ENCODE results near the gene MED10.
A peak's percentile ranks its signal among the peaks of the same experiment; 100 is the strongest.

MED10 gene

DNA sequence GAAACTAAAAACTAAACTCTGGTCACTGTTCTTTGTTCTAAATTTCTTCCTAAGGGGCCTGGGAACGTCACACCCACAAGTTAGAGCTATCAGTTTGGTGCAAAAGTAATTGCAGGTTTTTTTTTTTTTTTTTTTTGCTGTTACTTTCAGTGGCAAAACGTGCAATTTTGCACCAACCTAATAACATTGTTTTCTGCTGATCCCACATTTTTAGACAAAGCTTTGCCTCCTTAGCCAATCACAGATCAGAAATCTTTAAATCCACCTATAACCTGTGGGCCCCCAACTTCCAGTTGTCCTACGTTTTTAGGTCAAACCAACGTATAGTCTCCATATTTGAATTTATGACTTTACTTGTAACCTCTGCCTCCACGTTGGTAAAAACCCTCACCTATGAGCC is 11.1 kb upstream of the MED10 start:
- H4K5ac ChIP-seq (ENCODE audit: low read length), result no peak overlapping the region
- no peak for DNase-seq
- no peak overlapping the region for H3K4ac ChIP-seq (ENCODE audit: low read depth, low read length)
- no peak overlapping the region for H2BK5ac ChIP-seq (ENCODE audit: low read length)
- no peaks in the 10 kb centered on the region for H3K79me2 ChIP-seq (ENCODE audit: control insufficient read depth, insufficient read depth, low read length)
- H3K9ac ChIP-seq (ENCODE audit: low read length), result no peak overlapping the region
- H4K8ac ChIP-seq (ENCODE audit: low read depth, low read length), result no peak overlapping the region
- H3K4me2 ChIP-seq (ENCODE audit: low read length), result no peak overlapping the region
- H3K27me3 ChIP-seq (ENCODE audit: insufficient read depth, low read length, poor library complexity), result no peaks in the 10 kb centered on the region
- no peak overlapping the region for H2BK120ac ChIP-seq (ENCODE audit: low read depth, low read length)
- no peak overlapping the region for H3K27ac ChIP-seq (ENCODE audit: low read depth, low read length)
- no peaks in the 10 kb centered on the region for H3K4me1 ChIP-seq (ENCODE audit: control insufficient read depth, low read depth, low read length)
- no peak overlapping the region for H2BK15ac ChIP-seq (replicated peaks; ENCODE audit: low read depth)
- no peaks in the 10 kb centered on the region for H3K79me1 ChIP-seq (ENCODE audit: low read length)
- no peaks in the 10 kb centered on the region for H3K36me3 ChIP-seq (ENCODE audit: control insufficient read depth, insufficient read depth, low read length)
- no peak overlapping the region for H3K56ac ChIP-seq (ENCODE audit: low read length)
- no peak overlapping the region for H3K23ac ChIP-seq (ENCODE audit: low read length)
- H3K4me3 ChIP-seq (ENCODE audit: low read length), result no peak overlapping the region
- no peak overlapping the region for H3K18ac ChIP-seq (ENCODE audit: low read length)
- no peak overlapping the region for H2AK5ac ChIP-seq (ENCODE audit: low read length)
- no CpG with 5 or more reads among the region's 5 CpGs for WGBS (ENCODE audit: extremely low coverage, insufficient coverage, low lambda C conversion rate)

- no peak overlapping the region for H3K9ac ChIP-seq (ENCODE audit: low read length)
- no peaks in the 10 kb centered on the region for H3K79me2 ChIP-seq (ENCODE audit: control insufficient read depth, insufficient read depth, low read length)
- H3K79me1 ChIP-seq (ENCODE audit: low read length), result no peaks in the 10 kb centered on the region
- H3K4me3 ChIP-seq (ENCODE audit: low read length), result no peak overlapping the region
- no peak overlapping the region for H4K5ac ChIP-seq (ENCODE audit: low read length)
- H3K4me1 ChIP-seq (ENCODE audit: control insufficient read depth, low read depth, low read length), result peaks cover 2% of the 10 kb centered on the region
- H3K18ac ChIP-seq (ENCODE audit: low read length), result no peak overlapping the region
- DNase-seq, result no peak
- H2AK5ac ChIP-seq (ENCODE audit: low read length), result no peak overlapping the region
- H2BK5ac ChIP-seq (ENCODE audit: low read length), result no peak overlapping the region
- no peak overlapping the region for H2BK15ac ChIP-seq (replicated peaks; ENCODE audit: low read depth)
- H3K36me3 ChIP-seq (ENCODE audit: control insufficient read depth, insufficient read depth, low read length), result no peaks in the 10 kb centered on the region
- H3K27ac ChIP-seq (ENCODE audit: low read depth, low read length), result no peak overlapping the region
- H3K4me2 ChIP-seq (ENCODE audit: low read length), result no peak overlapping the region
- no peak overlapping the region for H2BK120ac ChIP-seq (ENCODE audit: low read depth, low read length)
- H3K4ac ChIP-seq (ENCODE audit: low read depth, low read length), result no peak overlapping the region
- no peak overlapping the region for H3K56ac ChIP-seq (ENCODE audit: low read length)
- H3K23ac ChIP-seq (ENCODE audit: low read length), result no peak overlapping the region
- no peaks in the 10 kb centered on the region for H3K27me3 ChIP-seq (ENCODE audit: insufficient read depth, low read length, poor library complexity)
- no peak overlapping the region for H4K8ac ChIP-seq (ENCODE audit: low read depth, low read length)
Observed at GRCh38 chr5:6387970-6388369, 9.6 kb upstream of the MED10 start.

GRCh38 chr5:6386271-6386670 is 7.9 kb upstream of the MED10 start:
- no peak overlapping the region for H3K4me3 ChIP-seq (ENCODE audit: low read length)
- no peak overlapping the region for H3K4me2 ChIP-seq (ENCODE audit: low read length)
- H3K4me1 ChIP-seq (ENCODE audit: control insufficient read depth, low read depth, low read length), result peaks cover 2% of the 10 kb centered on the region
- no peak overlapping the region for H3K56ac ChIP-seq (ENCODE audit: low read length)
- H3K27ac ChIP-seq (ENCODE audit: low read depth, low read length), result no peak overlapping the region
- no peak overlapping the region for H2BK120ac ChIP-seq (ENCODE audit: low read depth, low read length)
- no peaks in the 10 kb centered on the region for H3K79me2 ChIP-seq (ENCODE audit: control insufficient read depth, insufficient read depth, low read length)
- H4K5ac ChIP-seq (ENCODE audit: low read length), result no peak overlapping the region
- no peak overlapping the region for H3K23ac ChIP-seq (ENCODE audit: low read length)
- no peak overlapping the region for H2BK15ac ChIP-seq (replicated peaks; ENCODE audit: low read depth)
- H2AK5ac ChIP-seq (ENCODE audit: low read length), result no peak overlapping the region
- no CpG with 5 or more reads among the region's 1 CpG for WGBS (ENCODE audit: extremely low coverage, insufficient coverage, low lambda C conversion rate)
- no peak overlapping the region for H4K8ac ChIP-seq (ENCODE audit: low read depth, low read length)
- H2BK5ac ChIP-seq (ENCODE audit: low read length), result no peak overlapping the region
- H3K79me1 ChIP-seq (ENCODE audit: low read length), result no peaks in the 10 kb centered on the region
- no peaks in the 10 kb centered on the region for H3K27me3 ChIP-seq (ENCODE audit: insufficient read depth, low read length, poor library complexity)
- H3K36me3 ChIP-seq (ENCODE audit: control insufficient read depth, insufficient read depth, low read length), result no peaks in the 10 kb centered on the region
- no peak for DNase-seq
- H3K4ac ChIP-seq (ENCODE audit: low read depth, low read length), result no peak overlapping the region
- no peak overlapping the region for H3K9ac ChIP-seq (ENCODE audit: low read length)
- H3K18ac ChIP-seq (ENCODE audit: low read length), result no peak overlapping the region

- Histone ChIP-seq H4K5ac (ENCODE audit: low read length) (no peak overlapping the region), H3K56ac (ENCODE audit: low read length) (no peak overlapping the region), H3K27me3 (ENCODE audit: insufficient read depth, low read length, poor library complexity) (no peaks in the 10 kb centered on the region), H3K18ac (ENCODE audit: low read length) (no peak overlapping the region), H3K4me3 (ENCODE audit: low read length) (no peak overlapping the region), H3K79me2 (ENCODE audit: control insufficient read depth, insufficient read depth, low read length) (no peaks in the 10 kb centered on the region), H2AK5ac (ENCODE audit: low read length) (no peak overlapping the region), H3K27ac (ENCODE audit: low read depth, low read length) (no peak overlapping the region), H3K4me2 (ENCODE audit: low read length) (no peak overlapping the region), H2BK120ac (ENCODE audit: low read depth, low read length) (no peak overlapping the region), H2BK15ac (replicated peaks; ENCODE audit: low read depth) (no peak overlapping the region), H3K4ac (ENCODE audit: low read depth, low read length) (no peak overlapping the region), H3K23ac (ENCODE audit: low read length) (no peak overlapping the region), H3K9ac (ENCODE audit: low read length) (no peak overlapping the region), H3K36me3 (ENCODE audit: control insufficient read depth, insufficient read depth, low read length) (no peaks in the 10 kb centered on the region), H4K8ac (ENCODE audit: low read depth, low read length) (no peak overlapping the region), H2BK5ac (ENCODE audit: low read length) (no peak overlapping the region), H3K4me1 (ENCODE audit: control insufficient read depth, low read depth, low read length) (peaks cover 2% of the 10 kb centered on the region), H3K79me1 (ENCODE audit: low read length) (no peaks in the 10 kb centered on the region)
- WGBS (ENCODE audit: extremely low coverage, insufficient coverage, low lambda C conversion rate), result no CpG with 5 or more reads among the region's 9 CpGs
- DNase-seq, result no peak
Observed at GRCh38 chr5:6384856-6385255, 6.5 kb upstream of the MED10 start.

DNA sequence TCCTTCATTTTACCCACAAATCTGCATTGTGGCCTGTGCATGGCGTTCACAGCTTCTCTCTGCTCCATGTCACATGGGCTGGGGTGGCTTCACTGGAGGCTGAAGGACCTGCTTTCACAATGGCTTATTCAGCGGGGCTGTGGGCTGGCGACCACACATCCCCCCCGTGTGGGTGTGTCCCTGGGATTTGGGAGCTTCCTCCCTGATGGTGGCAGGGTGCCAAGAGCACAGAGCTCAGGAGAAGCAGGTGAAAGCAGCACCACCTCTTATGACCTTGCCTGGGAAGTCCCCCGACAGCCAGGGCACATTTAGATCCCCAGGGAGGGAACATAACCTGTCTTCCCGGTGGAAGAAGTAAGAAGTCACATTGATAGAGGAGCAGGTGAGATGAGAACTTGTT is 5.0 kb upstream of the MED10 start:
- Histone ChIP-seq H2BK15ac (replicated peaks; ENCODE audit: low read depth) (no peak overlapping the region), H2BK120ac (ENCODE audit: low read depth, low read length) (no peak overlapping the region), H3K27me3 (ENCODE audit: insufficient read depth, low read length, poor library complexity) (no peaks in the 10 kb centered on the region), H3K56ac (ENCODE audit: low read length) (peak overlapping the region; percentile 7), H3K4ac (ENCODE audit: low read depth, low read length) (no peak overlapping the region), H2BK5ac (ENCODE audit: low read length) (no peak overlapping the region), H3K27ac (ENCODE audit: low read depth, low read length) (no peak overlapping the region), H3K18ac (ENCODE audit: low read length) (no peak overlapping the region), H3K4me1 (ENCODE audit: control insufficient read depth, low read depth, low read length) (peaks cover 2% of the 10 kb centered on the region), H3K79me1 (ENCODE audit: low read length) (no peaks in the 10 kb centered on the region), H3K9ac (ENCODE audit: low read length) (no peak overlapping the region), H3K79me2 (ENCODE audit: control insufficient read depth, insufficient read depth, low read length) (no peaks in the 10 kb centered on the region), H3K23ac (ENCODE audit: low read length) (peak overlapping the region; percentile 17), H3K4me2 (ENCODE audit: low read length) (no peak overlapping the region), H2AK5ac (ENCODE audit: low read length) (no peak overlapping the region), H3K4me3 (ENCODE audit: low read length) (no peak overlapping the region), H3K36me3 (ENCODE audit: control insufficient read depth, insufficient read depth, low read length) (no peaks in the 10 kb centered on the region), H4K8ac (ENCODE audit: low read depth, low read length) (no peak overlapping the region), H4K5ac (ENCODE audit: low read length) (no peak overlapping the region)
- DNase-seq, result no peak
- no CpG with 5 or more reads among the region's 6 CpGs for WGBS (ENCODE audit: extremely low coverage, insufficient coverage, low lambda C conversion rate)

DNA sequence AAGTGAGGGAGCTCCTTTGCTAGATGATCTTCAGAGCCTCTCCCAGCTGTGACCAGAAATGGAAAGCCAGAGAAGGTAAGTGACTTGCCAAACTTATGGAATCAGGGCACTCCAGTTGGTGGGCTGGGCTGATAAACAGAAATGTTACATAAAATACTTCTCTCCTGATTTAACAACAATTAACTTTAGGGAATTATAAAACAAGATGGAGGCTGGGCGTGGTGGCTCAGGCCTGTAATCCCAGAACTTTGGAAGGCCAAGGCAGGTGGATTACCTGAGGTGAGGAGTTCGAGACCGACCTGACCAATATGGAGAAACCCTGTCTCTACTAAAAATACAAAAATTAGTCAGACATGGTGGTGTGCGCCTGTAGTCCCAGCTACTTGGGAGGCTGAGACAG is 899 bp upstream of the MED10 start:
- no peak for DNase-seq
- no CpG with 5 or more reads among the region's 4 CpGs for WGBS (ENCODE audit: extremely low coverage, insufficient coverage, low lambda C conversion rate)

More for the DNA sequence above, 899 bp upstream of the MED10 start:
- Histone ChIP-seq H3K79me2 (ENCODE audit: control insufficient read depth, insufficient read depth, low read length) (peaks cover 24% of the 10 kb centered on the region), H2BK120ac (ENCODE audit: low read depth, low read length) (no peak overlapping the region), H3K27me3 (ENCODE audit: insufficient read depth, low read length, poor library complexity) (no peaks in the 10 kb centered on the region), H2BK15ac (replicated peaks; ENCODE audit: low read depth) (no peak overlapping the region), H3K9ac (ENCODE audit: low read length) (no peak overlapping the region), H3K18ac (ENCODE audit: low read length) (no peak overlapping the region), H3K4me3 (ENCODE audit: low read length) (no peak overlapping the region), H4K8ac (ENCODE audit: low read depth, low read length) (no peak overlapping the region), H3K23ac (ENCODE audit: low read length) (no peak overlapping the region), H4K5ac (ENCODE audit: low read length) (no peak overlapping the region), H3K27ac (ENCODE audit: low read depth, low read length) (no peak overlapping the region), H3K79me1 (ENCODE audit: low read length) (peaks cover 17% of the 10 kb centered on the region), H3K4me1 (ENCODE audit: control insufficient read depth, low read depth, low read length) (peaks cover 8% of the 10 kb centered on the region), H2BK5ac (ENCODE audit: low read length) (no peak overlapping the region), H3K56ac (ENCODE audit: low read length) (no peak overlapping the region), H3K36me3 (ENCODE audit: control insufficient read depth, insufficient read depth, low read length) (peaks cover 8% of the 10 kb centered on the region), H3K4ac (ENCODE audit: low read depth, low read length) (no peak overlapping the region), H3K4me2 (ENCODE audit: low read length) (no peak overlapping the region), H2AK5ac (ENCODE audit: low read length) (no peak overlapping the region)
